ENCODE measurements around the gene DDX17. TPM values are rescaled to one million over a fixed set of nuclear protein-coding genes. Genes with fewer than 3 reads are reported as not detected.

The DDX17 gene
- total and polyA plus RNA-seq, 12 donors, result 184 to 668 (median 430) TPM

- TF ChIP-seq CTCF (IDR thresholded peaks at IDR 0.05), result no peak
- no peak for TF ChIP-seq POLR2A (IDR thresholded peaks at IDR 0.05)
- 73 to 81% (median 74%) methylated on average over 12 to 16 of the region's 16 CpGs for WGBS, 4 donors
- Histone ChIP-seq H3K27ac (no peak overlapping the region), H3K4me3 (no peak overlapping the region), H3K27me3 (no peaks in the 10 kb centered on the region), H3K36me3 (replicated peaks in 1 of 2) (no peaks in the 10 kb centered on the region), H3K9me3 (replicated peaks in 1 of 3) (no peaks in the 10 kb centered on the region), H3K4me1 (replicated peaks in 1 of 2) (no peaks in the 10 kb centered on the region)
- intact Hi-C loops (cut with DNase I), result no loop called here
- no peak for DNase-seq
Measured at GRCh38 chr22:38441620-38442287, 64.4 kb downstream of the DDX17 start.

DNA sequence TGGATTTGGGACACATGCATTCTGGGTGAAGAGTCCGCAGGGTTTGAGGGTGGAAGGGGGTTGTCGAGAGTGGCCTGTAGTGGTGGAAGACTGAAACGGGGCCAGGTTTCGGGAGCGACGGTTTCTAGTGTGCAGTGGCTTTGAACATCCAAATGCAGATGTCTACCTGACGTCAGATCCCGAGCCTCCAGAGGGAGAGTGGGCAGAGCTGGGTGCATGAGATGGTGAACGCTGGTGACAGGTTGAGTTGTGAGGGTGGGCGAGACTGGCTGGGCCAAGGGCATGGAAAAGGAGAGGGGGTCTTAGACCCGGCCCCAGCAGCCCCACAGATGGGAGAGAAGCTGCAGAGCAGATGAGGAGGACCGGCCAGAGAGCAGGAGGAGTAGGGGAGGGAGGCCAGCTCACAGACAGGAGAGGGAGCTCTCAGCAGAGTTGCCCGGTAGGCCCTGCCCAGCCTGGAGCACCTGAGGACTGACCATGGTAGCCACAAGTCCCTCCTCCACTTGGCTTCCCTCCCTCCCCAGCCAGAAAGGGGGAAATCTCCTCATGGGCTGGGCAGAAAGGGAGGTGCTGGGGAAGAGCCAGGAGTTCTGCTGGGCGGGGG lies 65.3 kb downstream of the DDX17 start:
- intact Hi-C loops (cut with DNase I), result no loop called here
- WGBS, 4 donors, result 77 to 86% (median 81%) methylated on average over 13 to 14 of the region's 14 CpGs
- TF ChIP-seq POLR2A (IDR thresholded peaks at IDR 0.05), result no peak
- TF ChIP-seq CTCF (IDR thresholded peaks at IDR 0.05), result no peak
- H3K4me3 ChIP-seq, result no peak overlapping the region
- H3K27ac ChIP-seq, result no peak overlapping the region
- no peaks in the 10 kb centered on the region for H3K27me3 ChIP-seq
- DNase-seq, result no peak
- no peaks in the 10 kb centered on the region for H3K36me3 ChIP-seq (replicated peaks in 1 of 2)
- no peaks in the 10 kb centered on the region for H3K4me1 ChIP-seq (replicated peaks in 1 of 2)
- H3K9me3 ChIP-seq (replicated peaks in 1 of 3), result no peaks in the 10 kb centered on the region

GRCh38 chr22:38437416-38437815 lies 68.7 kb downstream of the DDX17 start:
- DNase-seq, result peak in 3 of 7 donors; percentile 30 to 41 (median 41)
- intact Hi-C loops (cut with DNase I), result no loop called here
- Histone ChIP-seq H3K27me3 (no peaks in the 10 kb centered on the region), H3K27ac (no peak overlapping the region), H3K4me1 (replicated peaks in 1 of 2) (no peaks in the 10 kb centered on the region), H3K4me3 (no peak overlapping the region), H3K36me3 (replicated peaks in 1 of 2) (no peaks in the 10 kb centered on the region), H3K9me3 (replicated peaks in 1 of 3) (no peaks in the 10 kb centered on the region)
- TF ChIP-seq CTCF (IDR thresholded peaks at IDR 0.05) (no peak), POLR2A (IDR thresholded peaks at IDR 0.05) (no peak)
- 87 to 93% (median 88%) methylated on average over 6 to 9 of the region's 9 CpGs for WGBS, 4 donors

GRCh38 chr22:38436629-38437395 lies 69.3 kb downstream of the DDX17 start:
- no peaks in the 10 kb centered on the region for H3K4me1 ChIP-seq (replicated peaks in 1 of 2)
- H3K27me3 ChIP-seq, result no peaks in the 10 kb centered on the region
- intact Hi-C loops (cut with DNase I), result no loop called here
- 88 to 95% (median 90%) methylated on average over 12 to 15 of the region's 15 CpGs for WGBS, 4 donors
- TF ChIP-seq POLR2A (IDR thresholded peaks at IDR 0.05), result no peak
- TF ChIP-seq CTCF (IDR thresholded peaks at IDR 0.05), result no peak
- no peak overlapping the region for H3K27ac ChIP-seq
- no peak overlapping the region for H3K4me3 ChIP-seq
- H3K36me3 ChIP-seq (replicated peaks in 1 of 2), result no peaks in the 10 kb centered on the region
- DNase-seq, result no peak
- no peaks in the 10 kb centered on the region for H3K9me3 ChIP-seq (replicated peaks in 1 of 3)

Data from adrenal gland (tissue), 12 donors.